Astrocyte (in vitro differentiated cells and primary cell): Measurements from ENCODE around the gene DPF3. TPM values are rescaled to one million over a fixed set of nuclear protein-coding genes. Genes with fewer than 3 reads are reported as not detected.

Experiments used
- DNase-seq: peaks from one replicate; pipeline ENCODE4 v3.0.0-alpha.2; 2010; ENCODE audit warnings: low read depth
- FAIRE-seq: peaks from 2 replicates; lab custom pipeline; 2011; peaks lifted over from hg19 to GRCh38; lab: Jason Lieb, UNC
- H2AFZ ChIP-seq: 2 replicates; pipeline ENCODE4 v1.6.0; 2012; ENCODE audit warnings: low read depth, low read length, inconsistent platforms
- H3K27ac ChIP-seq: 2 replicates; pipeline ENCODE4 v1.5.1; 2011; ENCODE audit warnings: low read depth, low read length, inconsistent platforms
- H3K27me3 ChIP-seq: 2 replicates; pipeline ENCODE4 v1.6.0; 2011; ENCODE audit warnings: low read length, inconsistent platforms; ENCODE audit not compliant: insufficient read depth
- H3K36me3 ChIP-seq: 2 replicates; pipeline ENCODE4 v1.5.1; 2011; ENCODE audit warnings: low read length, inconsistent platforms; ENCODE audit not compliant: insufficient read depth
- H3K4me1 ChIP-seq: 2 replicates; pipeline ENCODE4 v1.5.1; 2011; ENCODE audit warnings: low read length, inconsistent platforms; ENCODE audit not compliant: insufficient read depth
- H3K4me2 ChIP-seq: 2 replicates; pipeline ENCODE4 v1.6.0; 2012; ENCODE audit warnings: low read length, inconsistent platforms
- H3K4me3 ChIP-seq: 2 replicates; pipeline ENCODE4 v1.5.1; 2011; ENCODE audit warnings: low read depth, mild to moderate bottlenecking, low read length, inconsistent platforms; ENCODE audit not compliant: insufficient read depth
- H3K79me2 ChIP-seq: 2 replicates; pipeline ENCODE4 v1.6.0; 2012; ENCODE audit warnings: mild to moderate bottlenecking, low read length, inconsistent platforms; ENCODE audit not compliant: insufficient read depth
- H3K9ac ChIP-seq: 2 replicates; pipeline ENCODE4 v1.6.0; 2012; ENCODE audit warnings: mild to moderate bottlenecking, low read length, inconsistent platforms
- H3K9me3 ChIP-seq: 2 replicates; pipeline ENCODE4 v1.5.1; 2012; ENCODE audit warnings: low read depth, mild to moderate bottlenecking, low read length, inconsistent platforms; ENCODE audit not compliant: insufficient read depth
- H4K20me1 ChIP-seq: 2 replicates; pipeline ENCODE4 v1.6.0; 2012; ENCODE audit warnings: low read length, inconsistent platforms; ENCODE audit not compliant: insufficient read depth
- H3K27ac Mint-ChIP-seq: one replicate; pipeline ENCODE4 v1.8.0; 2021; ENCODE audit warnings: mild to moderate bottlenecking, mixed read lengths; ENCODE audit not compliant: unreplicated experiment
- H3K27me3 Mint-ChIP-seq: one replicate; pipeline ENCODE4 v1.8.0; 2021; ENCODE audit warnings: low read depth, mixed read lengths; ENCODE audit not compliant: unreplicated experiment
- H3K36me3 Mint-ChIP-seq: one replicate; pipeline ENCODE4 v1.8.0; 2021; ENCODE audit warnings: low read depth, mixed read lengths; ENCODE audit not compliant: unreplicated experiment
- H3K4me1 Mint-ChIP-seq: one replicate; pipeline ENCODE4 v1.8.0; 2021; ENCODE audit warnings: low read depth, mixed read lengths; ENCODE audit not compliant: unreplicated experiment
- H3K4me3 Mint-ChIP-seq: one replicate; pipeline ENCODE4 v1.8.0; 2021; ENCODE audit warnings: mild to moderate bottlenecking, moderate library complexity, mixed read lengths; ENCODE audit not compliant: unreplicated experiment
- H3K9me3 Mint-ChIP-seq: one replicate; pipeline ENCODE4 v1.8.0; 2021; ENCODE audit warnings: mild to moderate bottlenecking, mixed read lengths; ENCODE audit not compliant: unreplicated experiment
- EZH2 ChIP-seq: IDR thresholded peaks from 2 replicates; pipeline ENCODE4 v1.6.1; 2012; ENCODE audit warnings: mild to moderate bottlenecking, low read length, inconsistent platforms; ENCODE audit not compliant: insufficient read depth
- total RNA-seq: library from RNA; stranded (reverse); gene quantifications from 2 replicates; pipeline ENCODE4 v1.2.1, GENCODE V29; 2021
- TF ChIP-seq, protein P1 (sequence below): IDR thresholded peaks from 2 replicates; pipeline ENCODE4 v1.5.1; 2011; ENCODE audit warnings: low read depth, mild to moderate bottlenecking, inconsistent platforms, low read length, moderate library complexity; ENCODE audit not compliant: insufficient read depth

Gene DPF3
- total RNA-seq, 1 donor from 2014 or later, result 2.4 TPM

DNA sequence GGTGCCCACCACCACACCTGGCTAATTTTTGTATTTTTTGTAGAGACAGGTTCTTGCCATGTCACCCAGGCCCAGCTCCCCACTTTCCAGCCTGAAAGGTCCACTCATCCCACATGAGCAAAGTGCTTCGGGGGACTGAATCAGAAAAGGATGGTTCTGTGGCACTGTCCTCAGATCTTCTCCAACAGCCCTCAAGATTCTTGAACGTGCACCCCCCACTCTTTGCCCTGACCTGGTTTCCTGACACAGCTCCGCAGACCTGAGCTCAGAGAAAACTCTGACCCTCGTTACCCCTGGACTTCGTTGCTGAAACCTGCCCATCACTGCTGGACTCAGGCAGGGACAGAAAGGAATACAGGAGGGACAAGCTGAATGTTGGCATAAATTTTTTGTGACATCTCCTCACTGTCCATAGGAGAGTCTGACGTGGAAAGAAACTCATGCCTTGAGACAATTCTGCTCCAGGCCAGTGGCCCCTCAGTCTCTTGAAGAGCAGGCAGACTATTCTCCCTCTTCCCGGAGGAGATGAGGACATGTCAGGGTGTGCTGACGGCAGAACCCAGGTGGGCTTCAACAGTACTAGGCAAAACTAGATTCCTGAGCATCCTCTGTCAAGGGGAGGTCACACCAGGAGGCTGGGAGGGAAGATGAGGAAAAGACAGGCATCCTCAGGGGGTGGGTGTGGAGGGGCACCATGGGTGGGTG lies 149.3 kb downstream of the DPF3 start:
- Histone ChIP-seq H3K27ac (peak overlapping the region; percentile 88), H4K20me1 (no peaks in the 10 kb centered on the region), H3K27me3 (no peaks in the 10 kb centered on the region), H3K79me2 (no peaks in the 10 kb centered on the region), H3K4me2 (no peak overlapping the region), H3K4me3 (no peak overlapping the region), H3K36me3 (no peaks in the 10 kb centered on the region), H3K9me3 (peaks cover 4% of the 10 kb centered on the region), H3K9ac (no peak overlapping the region), H2AFZ (no peak overlapping the region), H3K4me1 (peaks cover 23% of the 10 kb centered on the region)
- Mint-ChIP-seq H3K9me3 (peaks cover 9% of the 10 kb centered on the region), H3K27ac (peak overlapping the region; percentile 5), H3K4me1 (peaks cover 9% of the 10 kb centered on the region), H3K27me3 (no peaks in the 10 kb centered on the region), H3K36me3 (peaks cover 14% of the 10 kb centered on the region), H3K4me3 (no peak overlapping the region)
- no peak for TF ChIP-seq EZH2
- TF ChIP-seq, protein P1, sequence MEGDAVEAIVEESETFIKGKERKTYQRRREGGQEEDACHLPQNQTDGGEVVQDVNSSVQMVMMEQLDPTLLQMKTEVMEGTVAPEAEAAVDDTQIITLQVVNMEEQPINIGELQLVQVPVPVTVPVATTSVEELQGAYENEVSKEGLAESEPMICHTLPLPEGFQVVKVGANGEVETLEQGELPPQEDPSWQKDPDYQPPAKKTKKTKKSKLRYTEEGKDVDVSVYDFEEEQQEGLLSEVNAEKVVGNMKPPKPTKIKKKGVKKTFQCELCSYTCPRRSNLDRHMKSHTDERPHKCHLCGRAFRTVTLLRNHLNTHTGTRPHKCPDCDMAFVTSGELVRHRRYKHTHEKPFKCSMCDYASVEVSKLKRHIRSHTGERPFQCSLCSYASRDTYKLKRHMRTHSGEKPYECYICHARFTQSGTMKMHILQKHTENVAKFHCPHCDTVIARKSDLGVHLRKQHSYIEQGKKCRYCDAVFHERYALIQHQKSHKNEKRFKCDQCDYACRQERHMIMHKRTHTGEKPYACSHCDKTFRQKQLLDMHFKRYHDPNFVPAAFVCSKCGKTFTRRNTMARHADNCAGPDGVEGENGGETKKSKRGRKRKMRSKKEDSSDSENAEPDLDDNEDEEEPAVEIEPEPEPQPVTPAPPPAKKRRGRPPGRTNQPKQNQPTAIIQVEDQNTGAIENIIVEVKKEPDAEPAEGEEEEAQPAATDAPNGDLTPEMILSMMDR, result no peak
- FAIRE-seq, result no peak
- DNase-seq, result no peak

DNA sequence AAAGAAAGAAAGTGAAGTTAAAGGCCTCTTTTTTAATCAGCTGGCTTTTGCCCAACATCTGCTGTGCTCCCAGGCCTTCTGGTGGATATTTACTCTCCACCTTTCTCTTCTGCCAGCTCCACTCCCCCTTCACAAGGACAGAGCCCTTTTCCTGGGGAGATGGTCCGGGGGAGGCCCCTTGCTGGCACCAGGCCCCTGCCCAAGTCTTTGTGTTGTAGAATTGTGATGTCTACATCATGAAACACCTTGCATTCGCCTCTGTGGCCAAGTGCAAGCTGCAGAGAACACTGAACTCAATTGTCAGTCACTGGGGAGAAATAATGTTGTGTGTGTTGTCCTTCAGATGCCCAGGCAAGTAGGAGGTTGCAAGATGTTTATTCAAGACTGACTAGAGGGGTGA lies 150.3 kb downstream of the DPF3 start:
- Histone ChIP-seq H3K4me3 (no peak overlapping the region), H3K4me1 (peaks cover 23% of the 10 kb centered on the region), H3K27ac (no peak overlapping the region), H3K9ac (no peak overlapping the region), H3K4me2 (no peak overlapping the region), H3K9me3 (peaks cover under 1% of the 10 kb centered on the region), H3K36me3 (no peaks in the 10 kb centered on the region), H4K20me1 (no peaks in the 10 kb centered on the region), H2AFZ (no peak overlapping the region), H3K79me2 (no peaks in the 10 kb centered on the region), H3K27me3 (no peaks in the 10 kb centered on the region)
- FAIRE-seq (no peak), DNase-seq (no peak)
- Mint-ChIP-seq H3K27ac (no peak overlapping the region), H3K4me3 (no peak overlapping the region), H3K36me3 (peaks cover 12% of the 10 kb centered on the region), H3K27me3 (no peaks in the 10 kb centered on the region), H3K9me3 (peaks cover 8% of the 10 kb centered on the region), H3K4me1 (peaks cover 9% of the 10 kb centered on the region)
- TF ChIP-seq EZH2, result no peak
- TF ChIP-seq, protein P1, result no peak

DNA sequence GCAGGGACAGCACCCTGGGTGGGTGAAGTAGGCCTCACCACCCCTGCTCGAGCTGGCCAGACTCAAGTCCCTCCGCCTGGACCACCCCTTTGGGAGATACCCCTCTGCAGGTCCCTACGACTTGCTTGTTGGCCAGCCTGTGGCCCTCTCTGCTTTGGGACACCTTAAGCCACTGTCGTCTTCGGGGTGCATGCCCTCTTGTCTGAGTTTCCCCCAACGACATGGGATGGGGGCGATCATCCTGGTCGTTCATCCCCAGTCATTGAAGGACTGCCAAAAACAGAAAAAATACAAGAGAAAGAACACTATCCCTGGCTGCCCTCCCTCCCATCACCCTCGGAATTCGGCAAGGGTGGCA lies 151.1 kb downstream of the DPF3 start:
- Histone ChIP-seq H3K36me3 (no peaks in the 10 kb centered on the region), H3K4me2 (no peak overlapping the region), H3K4me3 (no peak overlapping the region), H3K27me3 (no peaks in the 10 kb centered on the region), H3K9me3 (no peaks in the 10 kb centered on the region), H3K79me2 (no peaks in the 10 kb centered on the region), H3K9ac (no peak overlapping the region), H4K20me1 (no peaks in the 10 kb centered on the region), H3K4me1 (peaks cover 29% of the 10 kb centered on the region), H3K27ac (no peak overlapping the region), H2AFZ (no peak overlapping the region)
- H3K27ac Mint-ChIP-seq, result no peak overlapping the region
- no peaks in the 10 kb centered on the region for H3K27me3 Mint-ChIP-seq
- no peak overlapping the region for H3K4me3 Mint-ChIP-seq
- H3K9me3 Mint-ChIP-seq, result peaks cover 2% of the 10 kb centered on the region
- FAIRE-seq (no peak), DNase-seq (no peak)
- H3K4me1 Mint-ChIP-seq, result peaks cover 9% of the 10 kb centered on the region
- peaks cover 6% of the 10 kb centered on the region for H3K36me3 Mint-ChIP-seq
- TF ChIP-seq, protein P1, result no peak
- TF ChIP-seq EZH2, result no peak
